ENCODE results near the gene ID4.

- TF ChIP-seq EZH2phosphoT487 (IDR thresholded peaks at IDR 0.05; ENCODE audit: low read depth) (no peak), CTCF (IDR thresholded peaks at IDR 0.05; ENCODE audit: low read depth, low read length) (no peak)
Measured at GRCh38 chr6:19802656-19803055, 34.5 kb upstream of the ID4 start.

All from OCI-LY3 (cell line).